GM23338 (cell line): Measurements from ENCODE around the gene SEMA3C. TPM values are rescaled to one million over a fixed set of nuclear protein-coding genes. Genes with fewer than 3 reads are reported as not detected.

Experiments
- ATAC-seq: fragments of 200-7000 bp; cut with Tn5 transposase; 3 replicates; pipeline ENCODE4 v1.9.1; 2020
- DNase-seq: peaks from one replicate; pipeline ENCODE4 v3.0.0-alpha.2; 2015; ENCODE audit warnings: low spot score
- H2AFZ ChIP-seq: fragments of 200-600 bp; sonication (generic); 2 replicates; pipeline ENCODE4 v1.8.0; 2016; ENCODE audit warnings: antibody characterized with exemption, mild to moderate bottlenecking, moderate library complexity
- H3F3A ChIP-seq: fragments of 200-600 bp; sonication (generic); replicated peaks from 2 replicates; pipeline ENCODE4 v1.8.0; 2017; ENCODE audit warnings: antibody characterized with exemption, mixed run types, low read depth
- H3K27ac ChIP-seq: fragments of 200-600 bp; sonication (generic); 2 replicates; pipeline ENCODE4 v1.6.1; 2016; ENCODE audit warnings: low read depth
- H3K27me3 ChIP-seq: fragments of 200-600 bp; sonication (generic); 2 replicates; pipeline ENCODE4 v1.8.0; 2016; ENCODE audit warnings: mild to moderate bottlenecking, mixed run types, moderate library complexity; ENCODE audit not compliant: insufficient read depth
- H3K36me3 ChIP-seq: fragments of 200-600 bp; sonication (generic); 2 replicates; pipeline ENCODE4 v1.8.0; 2016; ENCODE audit warnings: mild to moderate bottlenecking; ENCODE audit not compliant: insufficient read depth
- H3K4me1 ChIP-seq: fragments of 200-600 bp; sonication (generic); 2 replicates; pipeline ENCODE4 v1.8.0; 2016; ENCODE audit warnings: mild to moderate bottlenecking, moderate library complexity; ENCODE audit not compliant: insufficient read depth
- H3K4me2 ChIP-seq: fragments of 200-600 bp; sonication (generic); 2 replicates; pipeline ENCODE4 v1.7.1; 2017; ENCODE audit warnings: mixed run types
- H3K4me3 ChIP-seq: fragments of 200-600 bp; sonication (generic); 2 replicates; pipeline ENCODE4 v1.6.1; 2016; ENCODE audit warnings: mixed run types
- H3K79me2 ChIP-seq: fragments of 200-600 bp; sonication (generic); replicated peaks from 2 replicates; pipeline ENCODE4 v1.8.0; 2017; ENCODE audit warnings: mild to moderate bottlenecking; ENCODE audit not compliant: insufficient read depth
- H3K9me2 ChIP-seq: fragments of 200-600 bp; sonication (generic); 2 replicates; pipeline ENCODE4 v1.8.0; 2017; ENCODE audit not compliant: insufficient read depth
- H4K20me1 ChIP-seq: fragments of 200-600 bp; sonication (generic); replicated peaks from 2 replicates; pipeline ENCODE4 v1.8.0; 2017; ENCODE audit warnings: mild to moderate bottlenecking; ENCODE audit not compliant: insufficient read depth
- H3K27ac Mint-ChIP-seq: 2 replicates; pipeline ENCODE4 v1.8.0; 2020; ENCODE audit warnings: inconsistent platforms, mild to moderate bottlenecking, moderate library complexity, mixed read lengths
- H3K27me3 Mint-ChIP-seq: 3 replicates; pipeline ENCODE4 v1.8.0; 2022; ENCODE audit warnings: low read depth, mild to moderate bottlenecking, moderate library complexity, mixed read lengths, inconsistent platforms; ENCODE audit not compliant: insufficient read depth, poor library complexity
- H3K36me3 Mint-ChIP-seq: 3 replicates; pipeline ENCODE4 v1.8.0; 2021; ENCODE audit warnings: low read depth, mild to moderate bottlenecking, inconsistent platforms, moderate library complexity, mixed read lengths
- H3K4me1 Mint-ChIP-seq: 3 replicates; pipeline ENCODE4 v1.8.0; 2020; ENCODE audit warnings: mild to moderate bottlenecking, inconsistent platforms, mixed read lengths
- H3K4me3 Mint-ChIP-seq: 3 replicates; pipeline ENCODE4 v1.8.0; 2021; ENCODE audit warnings: moderate library complexity, mild to moderate bottlenecking, inconsistent platforms, mixed read lengths
- H3K9me3 Mint-ChIP-seq: 3 replicates; pipeline ENCODE4 v1.8.0; 2020; ENCODE audit warnings: moderate library complexity, mild to moderate bottlenecking, inconsistent platforms, mixed read lengths
- CREB1 ChIP-seq: fragments of 250-450 bp; sonication (Bioruptor Pico); IDR thresholded peaks from 2 replicates; pipeline ENCODE4 v1.5.0; 2020; ENCODE audit warnings: low read depth, mild to moderate bottlenecking, moderate library complexity
- EZH2 ChIP-seq: fragments of 200-600 bp; sonication (generic); IDR thresholded peaks from one replicate; pipeline ENCODE4 v1.8.0; 2017; ENCODE audit warnings: antibody characterized with exemption, mild to moderate bottlenecking, low read depth; ENCODE audit not compliant: unreplicated experiment
- EZH2phosphoT487 ChIP-seq: fragments of 200-600 bp; sonication (generic); IDR thresholded peaks from one replicate; pipeline ENCODE4 v1.8.1; 2018; ENCODE audit warnings: antibody characterized with exemption; ENCODE audit not compliant: unreplicated experiment
- JUNB ChIP-seq: IDR thresholded peaks from one replicate; pipeline ENCODE4 v1.6.1; 2016; ENCODE audit warnings: antibody characterized with exemption; ENCODE audit not compliant: unreplicated experiment
- NANOG ChIP-seq: IDR thresholded peaks from 2 replicates; pipeline ENCODE4 v1.6.1; 2016; ENCODE audit warnings: antibody characterized with exemption, borderline replicate concordance
- POLR2AphosphoS5 ChIP-seq: IDR thresholded peaks from 2 replicates; pipeline ENCODE4 v1.6.1; 2016; ENCODE audit warnings: antibody characterized with exemption, low read depth
- REST ChIP-seq: IDR thresholded peaks from one replicate; pipeline ENCODE4 v1.6.1; 2018; ENCODE audit warnings: antibody characterized with exemption; ENCODE audit not compliant: unreplicated experiment
- ZNF114 ChIP-seq: fragments of 250-450 bp; sonication (Bioruptor Pico); IDR thresholded peaks from 2 replicates; pipeline ENCODE4 v1.5.0; 2020; ENCODE audit warnings: mild to moderate bottlenecking, moderate library complexity
- ZNF331 ChIP-seq: fragments of 250-450 bp; sonication (Bioruptor Pico); IDR thresholded peaks from 2 replicates; pipeline ENCODE4 v1.5.0; 2020; ENCODE audit warnings: low read depth, mild to moderate bottlenecking, moderate library complexity
- polyA plus RNA-seq: library from polyadenylated mRNA; unstranded; fragments of >200 nt; fragmentation: Nextera tagmentation; extraction: Ambion mirVana; gene quantifications from 2 replicates; pipeline ENCODE4 v1.2.1, GENCODE V29; 2016
- total RNA-seq: library from RNA; depleted of rRNA; stranded (reverse); fragments of >200 nt; shearing (Covaris generic); gene quantifications from 2 replicates; pipeline ENCODE4 v1.2.3, GENCODE V29; 2014
- TF ChIP-seq, protein P1 (sequence below): IDR thresholded peaks from 2 replicates; pipeline ENCODE4 v1.6.1; 2016; ENCODE audit warnings: antibody characterized with exemption
- TF ChIP-seq, protein P2 (sequence below): fragments of 250-450 bp; sonication (Bioruptor Pico); IDR thresholded peaks from 2 replicates; pipeline ENCODE4 v1.5.0; 2020; ENCODE audit warnings: mild to moderate bottlenecking, moderate library complexity

Gene SEMA3C
- total and polyA plus RNA-seq, 2 experiments from 2014 or later, result 1.0 to 3.5 TPM

GRCh38 chr7:80932536-80932935, 13.7 kb upstream of the SEMA3C start (continued):
- TF ChIP-seq REST, result no peak
- no peak for TF ChIP-seq ZNF331 (CRISPR knock-in tag)
- no peak for TF ChIP-seq ZNF114 (CRISPR knock-in tag)
- TF ChIP-seq JUNB, result no peak
- TF ChIP-seq, protein P1, sequence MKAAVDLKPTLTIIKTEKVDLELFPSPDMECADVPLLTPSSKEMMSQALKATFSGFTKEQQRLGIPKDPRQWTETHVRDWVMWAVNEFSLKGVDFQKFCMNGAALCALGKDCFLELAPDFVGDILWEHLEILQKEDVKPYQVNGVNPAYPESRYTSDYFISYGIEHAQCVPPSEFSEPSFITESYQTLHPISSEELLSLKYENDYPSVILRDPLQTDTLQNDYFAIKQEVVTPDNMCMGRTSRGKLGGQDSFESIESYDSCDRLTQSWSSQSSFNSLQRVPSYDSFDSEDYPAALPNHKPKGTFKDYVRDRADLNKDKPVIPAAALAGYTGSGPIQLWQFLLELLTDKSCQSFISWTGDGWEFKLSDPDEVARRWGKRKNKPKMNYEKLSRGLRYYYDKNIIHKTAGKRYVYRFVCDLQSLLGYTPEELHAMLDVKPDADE, result no peak
- no peak for TF ChIP-seq CREB1 (CRISPR knock-in tag)
- no peak for TF ChIP-seq NANOG
- TF ChIP-seq EZH2phosphoT487, result no peak
- TF ChIP-seq POLR2AphosphoS5, result no peak

GRCh38 chr7:80929619-80930018, 10.8 kb upstream of the SEMA3C start:
- no peaks in the 10 kb centered on the region for H3K27me3 ChIP-seq
- no peaks in the 10 kb centered on the region for H3K79me2 ChIP-seq
- no peak overlapping the region for H3K4me3 ChIP-seq
- Mint-ChIP-seq H3K27me3 (no peaks in the 10 kb centered on the region), H3K9me3 (peaks cover 7% of the 10 kb centered on the region; the same call in 1 of the 3 replicates), H3K36me3 (peaks cover 3% of the 10 kb centered on the region; the same call in 1 of the 3 replicates), H3K4me3 (no peak overlapping the region), H3K4me1 (no peaks in the 10 kb centered on the region), H3K27ac (no peak overlapping the region)
- H2AFZ ChIP-seq, result peak overlapping the region; percentile 52; the same call in 1 of the 2 replicates
- no peak overlapping the region for H3K4me2 ChIP-seq
- no peaks in the 10 kb centered on the region for H4K20me1 ChIP-seq
- DNase-seq (no peak), ATAC-seq (no peak)
- H3K9me2 ChIP-seq, result 0 out of 2 replicates have a peak, but pooled peaks cover 3% of the 10 kb centered on the region
- H3K36me3 ChIP-seq, result no peaks in the 10 kb centered on the region
- H3K4me1 ChIP-seq, result no peaks in the 10 kb centered on the region
- H3F3A ChIP-seq, result no peaks in the 10 kb centered on the region
- no peak overlapping the region for H3K27ac ChIP-seq
- TF ChIP-seq POLR2AphosphoS5 (no peak), REST (no peak), CREB1 (CRISPR knock-in tag) (no peak), EZH2 (no peak)
- TF ChIP-seq, protein P2, sequence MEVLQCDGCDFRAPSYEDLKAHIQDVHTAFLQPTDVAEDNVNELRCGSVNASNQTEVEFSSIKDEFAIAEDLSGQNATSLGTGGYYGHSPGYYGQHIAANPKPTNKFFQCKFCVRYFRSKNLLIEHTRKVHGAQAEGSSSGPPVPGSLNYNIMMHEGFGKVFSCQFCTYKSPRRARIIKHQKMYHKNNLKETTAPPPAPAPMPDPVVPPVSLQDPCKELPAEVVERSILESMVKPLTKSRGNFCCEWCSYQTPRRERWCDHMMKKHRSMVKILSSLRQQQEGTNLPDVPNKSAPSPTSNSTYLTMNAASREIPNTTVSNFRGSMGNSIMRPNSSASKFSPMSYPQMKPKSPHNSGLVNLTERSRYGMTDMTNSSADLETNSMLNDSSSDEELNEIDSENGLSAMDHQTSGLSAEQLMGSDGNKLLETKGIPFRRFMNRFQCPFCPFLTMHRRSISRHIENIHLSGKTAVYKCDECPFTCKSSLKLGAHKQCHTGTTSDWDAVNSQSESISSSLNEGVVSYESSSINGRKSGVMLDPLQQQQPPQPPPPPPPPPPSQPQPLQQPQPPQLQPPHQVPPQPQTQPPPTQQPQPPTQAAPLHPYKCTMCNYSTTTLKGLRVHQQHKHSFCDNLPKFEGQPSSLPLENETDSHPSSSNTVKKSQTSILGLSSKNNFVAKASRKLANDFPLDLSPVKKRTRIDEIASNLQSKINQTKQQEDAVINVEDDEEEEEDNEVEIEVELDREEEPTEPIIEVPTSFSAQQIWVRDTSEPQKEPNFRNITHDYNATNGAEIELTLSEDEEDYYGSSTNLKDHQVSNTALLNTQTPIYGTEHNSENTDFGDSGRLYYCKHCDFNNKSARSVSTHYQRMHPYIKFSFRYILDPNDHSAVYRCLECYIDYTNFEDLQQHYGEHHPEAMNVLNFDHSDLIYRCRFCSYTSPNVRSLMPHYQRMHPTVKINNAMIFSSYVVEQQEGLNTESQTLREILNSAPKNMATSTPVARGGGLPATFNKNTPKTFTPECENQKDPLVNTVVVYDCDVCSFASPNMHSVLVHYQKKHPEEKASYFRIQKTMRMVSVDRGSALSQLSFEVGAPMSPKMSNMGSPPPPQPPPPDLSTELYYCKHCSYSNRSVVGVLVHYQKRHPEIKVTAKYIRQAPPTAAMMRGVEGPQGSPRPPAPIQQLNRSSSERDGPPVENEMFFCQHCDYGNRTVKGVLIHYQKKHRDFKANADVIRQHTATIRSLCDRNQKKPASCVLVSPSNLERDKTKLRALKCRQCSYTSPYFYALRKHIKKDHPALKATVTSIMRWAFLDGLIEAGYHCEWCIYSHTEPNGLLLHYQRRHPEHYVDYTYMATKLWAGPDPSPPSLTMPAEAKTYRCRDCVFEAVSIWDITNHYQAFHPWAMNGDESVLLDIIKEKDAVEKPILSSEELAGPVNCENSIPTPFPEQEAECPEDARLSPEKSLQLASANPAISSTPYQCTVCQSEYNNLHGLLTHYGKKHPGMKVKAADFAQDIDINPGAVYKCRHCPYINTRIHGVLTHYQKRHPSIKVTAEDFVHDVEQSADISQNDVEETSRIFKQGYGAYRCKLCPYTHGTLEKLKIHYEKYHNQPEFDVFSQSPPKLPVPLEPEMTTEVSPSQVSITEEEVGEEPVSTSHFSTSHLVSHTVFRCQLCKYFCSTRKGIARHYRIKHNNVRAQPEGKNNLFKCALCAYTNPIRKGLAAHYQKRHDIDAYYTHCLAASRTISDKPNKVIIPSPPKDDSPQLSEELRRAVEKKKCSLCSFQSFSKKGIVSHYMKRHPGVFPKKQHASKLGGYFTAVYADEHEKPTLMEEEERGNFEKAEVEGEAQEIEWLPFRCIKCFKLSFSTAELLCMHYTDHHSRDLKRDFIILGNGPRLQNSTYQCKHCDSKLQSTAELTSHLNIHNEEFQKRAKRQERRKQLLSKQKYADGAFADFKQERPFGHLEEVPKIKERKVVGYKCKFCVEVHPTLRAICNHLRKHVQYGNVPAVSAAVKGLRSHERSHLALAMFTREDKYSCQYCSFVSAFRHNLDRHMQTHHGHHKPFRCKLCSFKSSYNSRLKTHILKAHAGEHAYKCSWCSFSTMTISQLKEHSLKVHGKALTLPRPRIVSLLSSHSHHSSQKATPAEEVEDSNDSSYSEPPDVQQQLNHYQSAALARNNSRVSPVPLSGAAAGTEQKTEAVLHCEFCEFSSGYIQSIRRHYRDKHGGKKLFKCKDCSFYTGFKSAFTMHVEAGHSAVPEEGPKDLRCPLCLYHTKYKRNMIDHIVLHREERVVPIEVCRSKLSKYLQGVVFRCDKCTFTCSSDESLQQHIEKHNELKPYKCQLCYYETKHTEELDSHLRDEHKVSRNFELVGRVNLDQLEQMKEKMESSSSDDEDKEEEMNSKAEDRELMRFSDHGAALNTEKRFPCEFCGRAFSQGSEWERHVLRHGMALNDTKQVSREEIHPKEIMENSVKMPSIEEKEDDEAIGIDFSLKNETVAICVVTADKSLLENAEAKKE (CRISPR knock-in tag), result no peak
